HG02759 (cell line): ENCODE results near the gene SEMA4F.

Experiments used
- ATAC-seq: cut with Tn5 transposase; IDR thresholded peaks from one replicate; pipeline ENCODE4 v1.9.1; 2021; ENCODE audit warnings: mild to moderate bottlenecking, moderate library complexity; ENCODE audit not compliant: unreplicated experiment

SEMA4F gene

GRCh38 chr2:74659462-74659861, 5.4 kb downstream of the SEMA4F start:
- ATAC-seq: no peak

DNA sequence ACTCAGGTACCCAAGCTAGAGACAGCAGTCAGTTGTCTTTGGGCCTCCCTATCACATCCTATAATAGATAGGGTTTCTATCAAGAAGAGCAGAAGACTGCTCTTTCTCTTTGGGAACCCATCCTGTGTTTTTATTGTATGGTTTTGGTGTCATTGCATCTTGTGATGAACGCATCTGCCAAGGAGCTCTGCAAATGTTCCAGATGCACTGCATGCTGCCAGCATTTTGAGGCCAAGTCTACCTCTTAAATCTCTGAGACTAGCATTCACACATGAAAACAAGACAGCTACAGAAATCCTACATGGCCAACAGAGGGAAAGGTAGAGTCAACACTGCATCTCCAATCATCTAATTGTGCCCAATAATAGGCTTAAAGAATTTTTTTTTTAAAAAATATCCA, 14.0 kb downstream of the SEMA4F start:
- ATAC-seq: no peak

DNA sequence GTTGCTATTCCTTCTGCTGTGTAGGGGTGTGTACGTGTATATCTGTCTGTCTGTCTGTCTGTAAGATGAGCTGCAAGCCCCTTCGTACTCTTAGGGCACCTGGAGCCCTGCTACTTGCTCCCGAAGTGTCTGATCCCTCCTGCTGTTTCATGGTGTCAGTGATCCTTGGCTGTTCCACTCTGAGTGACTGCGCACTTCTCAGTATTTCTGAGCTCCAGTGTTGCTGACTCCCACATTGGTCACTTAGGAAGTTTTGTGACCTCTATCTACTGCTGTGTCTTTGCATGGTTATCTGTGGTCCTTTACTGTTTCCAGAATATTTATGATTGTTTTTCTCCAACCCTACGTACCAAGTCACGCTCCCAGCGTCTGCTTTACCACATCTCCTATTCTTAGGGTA, 16.2 kb downstream of the SEMA4F start:
- no peak for ATAC-seq

- no peak for ATAC-seq
These were observed 17.4 kb downstream of the SEMA4F start for GRCh38 chr2:74671479-74671878.

GRCh38 chr2:74673826-74674528, 19.9 kb downstream of the SEMA4F start:
- no peak for ATAC-seq

GRCh38 chr2:74675090-74675489, 21.0 kb downstream of the SEMA4F start:
- ATAC-seq: no peak

DNA sequence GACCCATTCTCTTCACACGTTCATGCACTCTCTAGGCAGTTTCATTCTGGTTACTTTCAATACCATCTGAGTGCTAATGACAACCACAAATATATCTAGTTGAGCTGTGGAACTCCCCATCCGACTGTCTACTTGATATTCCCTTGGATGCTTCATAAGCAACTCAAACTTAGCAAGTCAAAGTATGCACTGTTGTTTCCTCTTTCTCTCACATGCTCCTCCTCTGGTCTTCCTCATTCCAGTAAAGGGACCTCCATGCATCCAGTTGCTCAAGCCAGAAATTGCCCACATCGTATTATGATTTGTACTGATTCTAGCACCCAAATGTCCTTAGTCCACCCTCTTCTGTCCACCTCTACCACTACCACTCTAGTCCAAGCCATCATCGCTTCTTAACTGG, 22.3 kb downstream of the SEMA4F start:
- ATAC-seq: no peak

DNA sequence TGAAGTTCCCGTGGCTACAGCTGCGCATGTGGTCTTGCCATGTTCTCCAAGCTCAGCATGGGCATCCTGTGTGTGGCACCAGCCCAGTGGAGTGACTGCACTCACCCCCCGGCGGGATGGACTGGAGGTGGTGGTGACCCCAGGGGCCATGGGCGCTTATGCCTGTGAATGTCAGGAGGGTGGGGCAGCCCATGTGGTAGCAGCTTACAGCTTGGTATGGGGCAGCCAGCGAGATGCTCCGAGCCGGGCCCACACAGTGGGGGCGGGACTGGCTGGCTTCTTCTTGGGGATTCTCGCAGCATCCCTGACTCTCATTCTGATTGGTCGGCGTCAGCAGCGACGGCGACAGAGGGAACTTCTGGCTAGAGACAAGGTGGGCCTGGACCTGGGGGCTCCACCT, 25.6 kb downstream of the SEMA4F start:
- no peak for ATAC-seq

GRCh38 chr2:74682501-74682900, 28.5 kb downstream of the SEMA4F start:
- no peak for ATAC-seq

- ATAC-seq: no peak
These were observed 31.4 kb downstream of the SEMA4F start for GRCh38 chr2:74685408-74685807.

- no peak for ATAC-seq
These were observed 34.8 kb downstream of the SEMA4F start for GRCh38 chr2:74688881-74689280.

- ATAC-seq: no peak
These were observed 35.6 kb downstream of the SEMA4F start for GRCh38 chr2:74689671-74690070.

- ATAC-seq: peak; percentile 60
These were observed 36.5 kb downstream of the SEMA4F start for GRCh38 chr2:74690571-74690970.

GRCh38 chr2:74691929-74692328, 37.9 kb downstream of the SEMA4F start:
- ATAC-seq: no peak

- ATAC-seq: no peak
These were observed 39.2 kb downstream of the SEMA4F start for GRCh38 chr2:74693213-74693612.

DNA sequence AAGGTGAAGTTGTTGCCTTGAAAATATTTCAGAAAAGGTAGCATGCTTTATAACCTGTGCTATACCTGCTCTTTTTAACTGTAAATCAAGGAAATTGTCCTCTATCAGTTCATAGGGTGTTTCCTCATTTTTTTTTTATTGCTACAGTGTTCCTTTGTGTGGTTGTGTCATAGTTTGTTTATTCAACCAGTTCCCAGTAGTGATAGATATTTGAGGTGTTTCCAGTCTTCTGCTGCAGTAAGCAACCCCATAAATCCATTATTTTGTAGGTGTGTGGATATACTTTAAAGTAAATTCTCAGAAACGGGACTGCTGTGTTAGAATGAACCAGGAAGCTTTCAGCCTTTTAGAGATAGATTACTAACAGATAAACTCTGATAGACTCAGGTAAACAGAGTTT, 39.6 kb downstream of the SEMA4F start:
- ATAC-seq: no peak

DNA sequence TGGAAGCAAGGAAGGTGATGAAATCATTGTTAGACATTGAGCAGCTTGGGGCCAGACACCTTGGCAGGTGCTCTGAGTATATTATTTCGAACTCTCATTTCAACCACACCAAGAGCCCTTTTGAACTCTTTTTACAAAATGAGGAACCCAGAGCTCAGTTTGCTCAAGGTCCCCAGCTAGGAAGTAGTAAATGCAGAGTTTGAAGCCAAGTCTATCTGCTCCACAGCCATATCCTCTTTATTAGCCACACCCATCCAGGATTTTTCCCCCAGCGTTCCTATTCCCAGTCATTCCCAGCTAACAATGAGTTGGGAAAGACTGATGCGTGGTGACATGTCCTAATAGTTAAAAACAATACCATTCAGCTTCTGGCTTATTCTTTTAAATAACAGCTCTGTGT, 40.2 kb downstream of the SEMA4F start:
- no peak for ATAC-seq

- ATAC-seq: no peak
These were observed 41.6 kb downstream of the SEMA4F start for GRCh38 chr2:74695663-74696062.

GRCh38 chr2:74696829-74697228, 42.8 kb downstream of the SEMA4F start:
- no peak for ATAC-seq

- no peak for ATAC-seq
These were observed 46.8 kb downstream of the SEMA4F start for GRCh38 chr2:74700643-74701372.

GRCh38 chr2:74702001-74702715, 48.1 kb downstream of the SEMA4F start:
- no peak for ATAC-seq

GRCh38 chr2:74703373-74703772, 49.3 kb downstream of the SEMA4F start:
- ATAC-seq: no peak
